B cell (primary cell): Measurements from ENCODE around the gene DIP2A.

Experiments
- EZH2 ChIP-seq: IDR thresholded peaks from 2 replicates; pipeline ENCODE4 v1.6.1; 2012; ENCODE audit warnings: borderline replicate concordance, low read depth, mild to moderate bottlenecking, moderate library complexity, low read length; ENCODE audit not compliant: insufficient read depth, poor library complexity, severe bottlenecking
- TF ChIP-seq, protein P1 (sequence below): fragments of 200-600 bp; IDR thresholded peaks from one replicate; pipeline ENCODE4 v1.8.0; 2022; ENCODE audit warnings: antibody characterized with exemption, mild to moderate bottlenecking

DNA sequence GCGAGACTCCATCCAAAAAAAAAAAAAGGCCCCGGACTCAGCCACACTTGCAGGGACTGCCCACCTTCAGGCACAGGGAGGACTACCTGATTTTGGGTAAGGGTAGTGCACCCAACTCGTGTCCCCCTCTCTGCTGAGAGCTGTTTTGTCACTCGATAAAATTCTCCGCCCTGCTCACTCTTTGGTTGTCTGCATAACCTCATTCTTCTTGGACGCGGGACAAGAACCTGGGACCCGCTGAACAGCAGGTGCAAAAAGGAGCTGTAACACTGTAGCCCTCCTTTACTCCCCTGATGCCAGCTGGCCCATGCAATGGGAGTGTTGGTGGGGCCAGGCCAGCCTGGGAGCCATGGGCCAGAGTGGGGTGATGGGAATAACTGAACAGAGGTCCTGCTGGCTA is 135.6 kb downstream of the DIP2A start:
- TF ChIP-seq, protein P1, sequence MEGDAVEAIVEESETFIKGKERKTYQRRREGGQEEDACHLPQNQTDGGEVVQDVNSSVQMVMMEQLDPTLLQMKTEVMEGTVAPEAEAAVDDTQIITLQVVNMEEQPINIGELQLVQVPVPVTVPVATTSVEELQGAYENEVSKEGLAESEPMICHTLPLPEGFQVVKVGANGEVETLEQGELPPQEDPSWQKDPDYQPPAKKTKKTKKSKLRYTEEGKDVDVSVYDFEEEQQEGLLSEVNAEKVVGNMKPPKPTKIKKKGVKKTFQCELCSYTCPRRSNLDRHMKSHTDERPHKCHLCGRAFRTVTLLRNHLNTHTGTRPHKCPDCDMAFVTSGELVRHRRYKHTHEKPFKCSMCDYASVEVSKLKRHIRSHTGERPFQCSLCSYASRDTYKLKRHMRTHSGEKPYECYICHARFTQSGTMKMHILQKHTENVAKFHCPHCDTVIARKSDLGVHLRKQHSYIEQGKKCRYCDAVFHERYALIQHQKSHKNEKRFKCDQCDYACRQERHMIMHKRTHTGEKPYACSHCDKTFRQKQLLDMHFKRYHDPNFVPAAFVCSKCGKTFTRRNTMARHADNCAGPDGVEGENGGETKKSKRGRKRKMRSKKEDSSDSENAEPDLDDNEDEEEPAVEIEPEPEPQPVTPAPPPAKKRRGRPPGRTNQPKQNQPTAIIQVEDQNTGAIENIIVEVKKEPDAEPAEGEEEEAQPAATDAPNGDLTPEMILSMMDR, result no peak
- TF ChIP-seq EZH2, result no peak
